Liver (tissue), 9 donors: ENCODE results near the gene PCDHGA5. TPM values are rescaled to one million over a fixed set of nuclear protein-coding genes. Genes with fewer than 3 reads are reported as not detected.

Source experiments
- DNase-seq: peaks from one replicate; pipeline ENCODE4 v3.0.0-alpha.2; 2017; ENCODE audit warnings: low spot score
- H3K27ac ChIP-seq, 2 donors: one replicate each; pipeline ENCODE4 v1.7.0; 2013; ENCODE audit warnings: inconsistent platforms in 2 of 2, low read length in 2 of 2, control low read depth in 1 of 2, low read depth in 1 of 2, mild to moderate bottlenecking in 1 of 2
- H3K27me3 ChIP-seq, 4 donors: one replicate each; pipeline versions ENCODE4 v1.6.1 to v1.7.0; 2013; ENCODE audit warnings: low read length in 3 of 4, inconsistent platforms in 1 of 4, mild to moderate bottlenecking in 1 of 4, moderate library complexity in 1 of 4; ENCODE audit not compliant: control insufficient read depth in 4 of 4, insufficient read depth in 4 of 4
- H3K36me3 ChIP-seq, 4 donors: one replicate each; pipeline versions ENCODE4 v1.6.1 to v1.7.0; 2013; ENCODE audit warnings: low read length in 3 of 4, mild to moderate bottlenecking in 3 of 4, low read depth in 1 of 4, moderate library complexity in 1 of 4; ENCODE audit not compliant: control insufficient read depth in 4 of 4, insufficient read depth in 3 of 4
- H3K4me1 ChIP-seq, 4 donors: one replicate each; pipeline versions ENCODE4 v1.6.1 to v1.7.0; 2013; ENCODE audit warnings: low read length in 3 of 4, mild to moderate bottlenecking in 3 of 4, moderate library complexity in 1 of 4; ENCODE audit not compliant: control insufficient read depth in 4 of 4, insufficient read depth in 4 of 4
- H3K4me3 ChIP-seq, 3 donors: one replicate each; pipeline versions ENCODE4 v1.6.1 to v1.7.0; 2013; ENCODE audit warnings: low read length in 3 of 3, control low read depth in 1 of 3, low read depth in 1 of 3, mild to moderate bottlenecking in 1 of 3
- H3K9ac ChIP-seq, 2 donors: one replicate each; pipeline ENCODE4 v1.7.0; 2013; ENCODE audit warnings: low read length in 2 of 2, mild to moderate bottlenecking in 2 of 2, moderate library complexity in 2 of 2, control low read depth in 1 of 2, low read depth in 1 of 2
- H3K9me3 ChIP-seq, 4 donors: one replicate each; pipeline versions ENCODE4 v1.6.1 to v1.7.0; 2013; ENCODE audit warnings: low read length in 3 of 4; ENCODE audit not compliant: control insufficient read depth in 4 of 4
- ATF3 ChIP-seq: IDR thresholded peaks from 2 replicates; pipeline ENCODE4 v1.6.1; 2016; ENCODE audit warnings: antibody characterized with exemption
- CTCF ChIP-seq: fragments of 150-350 bp; IDR thresholded peaks from 2 replicates; pipeline ENCODE4 v1.5.1; 2017; ENCODE audit warnings: improper control_type of control experiment, low read depth, low read length; ENCODE audit not compliant: missing input control
- EGR1 ChIP-seq, 2 donors: IDR thresholded peaks; 2 replicates each; pipeline ENCODE4 v1.6.1; 2016 to 2018; ENCODE audit warnings: antibody characterized with exemption in 2 of 2, low read depth in 2 of 2
- FOXA1 ChIP-seq: IDR thresholded peaks from 2 replicates; pipeline ENCODE4 v1.6.1; 2016; ENCODE audit warnings: antibody characterized with exemption
- FOXA2 ChIP-seq: IDR thresholded peaks from 2 replicates; pipeline ENCODE4 v1.6.1; 2016; ENCODE audit warnings: antibody characterized with exemption
- GABPA ChIP-seq, 2 donors: IDR thresholded peaks in 1 of 2; conservative IDR thresholded peaks in 1 of 2; 2 replicates each; pipeline ENCODE4 v1.6.1; 2016; ENCODE audit warnings: antibody characterized with exemption in 2 of 2, mild to moderate bottlenecking in 1 of 2, moderate library complexity in 1 of 2
- HNF4A ChIP-seq, 2 donors: conservative IDR thresholded peaks; 2 replicates each; pipeline ENCODE4 v1.6.1; 2016; ENCODE audit warnings: antibody characterized with exemption in 2 of 2, mild to moderate bottlenecking in 2 of 2
- HNF4G ChIP-seq: IDR thresholded peaks from 2 replicates; pipeline ENCODE4 v1.6.1; 2016; ENCODE audit warnings: antibody characterized with exemption
- JUND ChIP-seq, 2 donors: IDR thresholded peaks; 2 replicates each; pipeline ENCODE4 v1.6.1; 2016; ENCODE audit warnings: antibody characterized with exemption in 2 of 2
- MAX ChIP-seq: IDR thresholded peaks from 2 replicates; pipeline ENCODE4 v1.6.1; 2016; ENCODE audit warnings: antibody characterized with exemption
- NR2F2 ChIP-seq: IDR thresholded peaks from 2 replicates; pipeline ENCODE4 v1.6.1; 2016; ENCODE audit warnings: antibody characterized with exemption
- RAD21 ChIP-seq, 2 donors: IDR thresholded peaks; 2 replicates each; pipeline ENCODE4 v1.6.1; 2016; ENCODE audit warnings: antibody characterized with exemption in 2 of 2, mild to moderate bottlenecking in 2 of 2
- REST ChIP-seq: IDR thresholded peaks from 2 replicates; pipeline ENCODE4 v1.6.1; 2016; ENCODE audit warnings: antibody characterized with exemption, mild to moderate bottlenecking
- RXRA ChIP-seq, 2 donors: IDR thresholded peaks; 2 replicates each; pipeline ENCODE4 v1.6.1; 2017 to 2018; ENCODE audit warnings: antibody characterized with exemption in 2 of 2, mild to moderate bottlenecking in 1 of 2
- SP1 ChIP-seq: IDR thresholded peaks from 2 replicates; pipeline ENCODE4 v1.6.1; 2018; ENCODE audit warnings: antibody characterized with exemption, mild to moderate bottlenecking
- TAF1 ChIP-seq: conservative IDR thresholded peaks from 2 replicates; pipeline ENCODE4 v1.6.1; 2016; ENCODE audit warnings: antibody characterized with exemption, mild to moderate bottlenecking
- YY1 ChIP-seq: IDR thresholded peaks from 2 replicates; pipeline ENCODE4 v1.6.1; 2016; ENCODE audit warnings: antibody characterized with exemption, mild to moderate bottlenecking
- ZBTB33 ChIP-seq: IDR thresholded peaks from 2 replicates; pipeline ENCODE4 v1.6.1; 2016; ENCODE audit warnings: antibody characterized with exemption
- WGBS: extraction: QIAGEN DNeasy Blood & Tissue Kit; methylation state at CpG from one replicate; pipeline ENCODE4 v1.1.7; 2013; 5-methylcytosine and 5-hydroxymethylcytosine counted together
- polyA plus RNA-seq, 2 donors: library from polyadenylated mRNA; stranded (reverse) in 1 of 2; unstranded in 1 of 2; fragments of 200-250 nt in 1 of 2; fragments of >200 nt in 1 of 2; fragmentation: Nextera tagmentation in 1 of 2; extraction: Ambion mirVana in 1 of 2; gene quantifications; one replicate each; pipeline versions ENCODE4 v1.2.1 to v1.2.3, GENCODE V29; 2013 to 2015
- total RNA-seq, 2 donors: library from RNA; depleted of rRNA; stranded (reverse); fragments of >200 nt; gene quantifications; one replicate each; pipeline ENCODE4 v1.2.3, GENCODE V29; 2014
- donor health status: healthy.
- donor health status: healthy.
- donor health status: healthy.
- donor health status: healthy.
- donor health status: healthy.

Gene PCDHGA5
- total and polyA plus RNA-seq, 4 donors = 0.04 to 0.50 (median 0.09) TPM

- Histone ChIP-seq H3K9me3 (peaks cover 29 to 78% (median 37%) of the 10 kb centered on the region in 4 donors), H3K27ac (no peak overlapping the region), H3K4me1 (no peaks in the 10 kb centered on the region), H3K4me3 (peak overlapping the region in 2 of 3 donors; percentile 16 to 42), H3K9ac (no peak overlapping the region), H3K36me3 (peaks cover 0 to 2% (median 0%) of the 10 kb centered on the region in 4 donors), H3K27me3 (peaks cover 0 to 13% (median 6%) of the 10 kb centered on the region in 4 donors)
- WGBS = 26% methylated on average over 31 of the region's 31 CpGs
- TF ChIP-seq RAD21 (IDR thresholded peaks at IDR 0.05) (no peak), EGR1 (IDR thresholded peaks at IDR 0.05; ENCODE audit: low read depth in 2 of 2) (no peak), CTCF (no peak), RXRA (IDR thresholded peaks at IDR 0.05) (no peak), HNF4A (conservative IDR thresholded peaks at IDR 0.05) (no peak), SP1 (no peak), JUND (IDR thresholded peaks at IDR 0.05) (no peak), TAF1 (no peak), GABPA (IDR thresholded peaks at IDR 0.05 in 1 of 2, conservative IDR thresholded peaks at IDR 0.05 in 1 of 2) (no peak), HNF4G (no peak), FOXA1 (no peak), MAX (no peak), YY1 (no peak), ATF3 (no peak), ZBTB33 (no peak), REST (no peak), FOXA2 (no peak), NR2F2 (no peak)
- no peak for DNase-seq
Observed at GRCh38 chr5:141343953-141344463, 20.0 kb upstream of the PCDHGA5 start.
